GM23338 (cell line): ENCODE data around the gene STRA8. TPM values are rescaled to one million over a fixed set of nuclear protein-coding genes. Genes with fewer than 3 reads are reported as not detected.

ENCODE experiments used
- ATAC-seq: fragments of 200-7000 bp; cut with Tn5 transposase; 3 replicates; pipeline ENCODE4 v1.9.1; 2020
- DNase-seq: peaks from one replicate; pipeline ENCODE4 v3.0.0-alpha.2; 2015; ENCODE audit warnings: low spot score
- H2AFZ ChIP-seq: fragments of 200-600 bp; sonication (generic); 2 replicates; pipeline ENCODE4 v1.8.0; 2016; ENCODE audit warnings: antibody characterized with exemption, mild to moderate bottlenecking, moderate library complexity
- H3F3A ChIP-seq: fragments of 200-600 bp; sonication (generic); replicated peaks from 2 replicates; pipeline ENCODE4 v1.8.0; 2017; ENCODE audit warnings: antibody characterized with exemption, mixed run types, low read depth
- H3K27ac ChIP-seq: fragments of 200-600 bp; sonication (generic); 2 replicates; pipeline ENCODE4 v1.6.1; 2016; ENCODE audit warnings: low read depth
- H3K27me3 ChIP-seq: fragments of 200-600 bp; sonication (generic); 2 replicates; pipeline ENCODE4 v1.8.0; 2016; ENCODE audit warnings: mild to moderate bottlenecking, mixed run types, moderate library complexity; ENCODE audit not compliant: insufficient read depth
- H3K36me3 ChIP-seq: fragments of 200-600 bp; sonication (generic); 2 replicates; pipeline ENCODE4 v1.8.0; 2016; ENCODE audit warnings: mild to moderate bottlenecking; ENCODE audit not compliant: insufficient read depth
- H3K4me1 ChIP-seq: fragments of 200-600 bp; sonication (generic); 2 replicates; pipeline ENCODE4 v1.8.0; 2016; ENCODE audit warnings: mild to moderate bottlenecking, moderate library complexity; ENCODE audit not compliant: insufficient read depth
- H3K4me2 ChIP-seq: fragments of 200-600 bp; sonication (generic); 2 replicates; pipeline ENCODE4 v1.7.1; 2017; ENCODE audit warnings: mixed run types
- H3K4me3 ChIP-seq: fragments of 200-600 bp; sonication (generic); 2 replicates; pipeline ENCODE4 v1.6.1; 2016; ENCODE audit warnings: mixed run types
- H3K79me2 ChIP-seq: fragments of 200-600 bp; sonication (generic); replicated peaks from 2 replicates; pipeline ENCODE4 v1.8.0; 2017; ENCODE audit warnings: mild to moderate bottlenecking; ENCODE audit not compliant: insufficient read depth
- H3K9me2 ChIP-seq: fragments of 200-600 bp; sonication (generic); 2 replicates; pipeline ENCODE4 v1.8.0; 2017; ENCODE audit not compliant: insufficient read depth
- H4K20me1 ChIP-seq: fragments of 200-600 bp; sonication (generic); replicated peaks from 2 replicates; pipeline ENCODE4 v1.8.0; 2017; ENCODE audit warnings: mild to moderate bottlenecking; ENCODE audit not compliant: insufficient read depth
- H3K27ac Mint-ChIP-seq: 2 replicates; pipeline ENCODE4 v1.8.0; 2020; ENCODE audit warnings: inconsistent platforms, mild to moderate bottlenecking, moderate library complexity, mixed read lengths
- H3K27me3 Mint-ChIP-seq: 3 replicates; pipeline ENCODE4 v1.8.0; 2022; ENCODE audit warnings: low read depth, mild to moderate bottlenecking, moderate library complexity, mixed read lengths, inconsistent platforms; ENCODE audit not compliant: insufficient read depth, poor library complexity
- H3K36me3 Mint-ChIP-seq: 3 replicates; pipeline ENCODE4 v1.8.0; 2021; ENCODE audit warnings: low read depth, mild to moderate bottlenecking, inconsistent platforms, moderate library complexity, mixed read lengths
- H3K4me1 Mint-ChIP-seq: 3 replicates; pipeline ENCODE4 v1.8.0; 2020; ENCODE audit warnings: mild to moderate bottlenecking, inconsistent platforms, mixed read lengths
- H3K4me3 Mint-ChIP-seq: 3 replicates; pipeline ENCODE4 v1.8.0; 2021; ENCODE audit warnings: moderate library complexity, mild to moderate bottlenecking, inconsistent platforms, mixed read lengths
- H3K9me3 Mint-ChIP-seq: 3 replicates; pipeline ENCODE4 v1.8.0; 2020; ENCODE audit warnings: moderate library complexity, mild to moderate bottlenecking, inconsistent platforms, mixed read lengths
- CREB1 ChIP-seq: fragments of 250-450 bp; sonication (Bioruptor Pico); IDR thresholded peaks from 2 replicates; pipeline ENCODE4 v1.5.0; 2020; ENCODE audit warnings: low read depth, mild to moderate bottlenecking, moderate library complexity
- EZH2 ChIP-seq: fragments of 200-600 bp; sonication (generic); IDR thresholded peaks from one replicate; pipeline ENCODE4 v1.8.0; 2017; ENCODE audit warnings: antibody characterized with exemption, mild to moderate bottlenecking, low read depth; ENCODE audit not compliant: unreplicated experiment
- EZH2phosphoT487 ChIP-seq: fragments of 200-600 bp; sonication (generic); IDR thresholded peaks from one replicate; pipeline ENCODE4 v1.8.1; 2018; ENCODE audit warnings: antibody characterized with exemption; ENCODE audit not compliant: unreplicated experiment
- JUNB ChIP-seq: IDR thresholded peaks from one replicate; pipeline ENCODE4 v1.6.1; 2016; ENCODE audit warnings: antibody characterized with exemption; ENCODE audit not compliant: unreplicated experiment
- NANOG ChIP-seq: IDR thresholded peaks from 2 replicates; pipeline ENCODE4 v1.6.1; 2016; ENCODE audit warnings: antibody characterized with exemption, borderline replicate concordance
- POLR2AphosphoS5 ChIP-seq: IDR thresholded peaks from 2 replicates; pipeline ENCODE4 v1.6.1; 2016; ENCODE audit warnings: antibody characterized with exemption, low read depth
- STAT1 ChIP-seq: IDR thresholded peaks from one replicate; pipeline ENCODE4 v1.6.1; 2016; ENCODE audit warnings: antibody characterized with exemption; ENCODE audit not compliant: unreplicated experiment
- ZNF114 ChIP-seq: fragments of 250-450 bp; sonication (Bioruptor Pico); IDR thresholded peaks from 2 replicates; pipeline ENCODE4 v1.5.0; 2020; ENCODE audit warnings: mild to moderate bottlenecking, moderate library complexity
- ZNF331 ChIP-seq: fragments of 250-450 bp; sonication (Bioruptor Pico); IDR thresholded peaks from 2 replicates; pipeline ENCODE4 v1.5.0; 2020; ENCODE audit warnings: low read depth, mild to moderate bottlenecking, moderate library complexity
- polyA plus RNA-seq: library from polyadenylated mRNA; unstranded; fragments of >200 nt; fragmentation: Nextera tagmentation; extraction: Ambion mirVana; gene quantifications from 2 replicates; pipeline ENCODE4 v1.2.1, GENCODE V29; 2016
- total RNA-seq: library from RNA; depleted of rRNA; stranded (reverse); fragments of >200 nt; shearing (Covaris generic); gene quantifications from 2 replicates; pipeline ENCODE4 v1.2.3, GENCODE V29; 2014
- TF ChIP-seq, protein P1 (sequence below), 2 experiments: fragments of 200-600 bp in 1 of 2; sonication (generic) in 1 of 2; conservative IDR thresholded peaks; 2 replicates each; pipeline versions ENCODE4 v1.5.1 to v1.6.1; 2016 to 2017; ENCODE audit warnings: antibody characterized with exemption in 2 of 2, low read depth in 2 of 2, mild to moderate bottlenecking in 2 of 2, moderate library complexity in 1 of 2
- TF ChIP-seq, protein P2 (sequence below): fragments of 250-450 bp; sonication (Bioruptor Pico); IDR thresholded peaks from 2 replicates; pipeline ENCODE4 v1.5.0; 2020; ENCODE audit warnings: mild to moderate bottlenecking, moderate library complexity
- TF ChIP-seq, protein P3 (sequence below): IDR thresholded peaks from 2 replicates; pipeline ENCODE4 v1.6.1; 2016; ENCODE audit warnings: antibody characterized with exemption

The STRA8 gene
- total and polyA plus RNA-seq, 2 experiments from 2014 or later: not detected

DNA sequence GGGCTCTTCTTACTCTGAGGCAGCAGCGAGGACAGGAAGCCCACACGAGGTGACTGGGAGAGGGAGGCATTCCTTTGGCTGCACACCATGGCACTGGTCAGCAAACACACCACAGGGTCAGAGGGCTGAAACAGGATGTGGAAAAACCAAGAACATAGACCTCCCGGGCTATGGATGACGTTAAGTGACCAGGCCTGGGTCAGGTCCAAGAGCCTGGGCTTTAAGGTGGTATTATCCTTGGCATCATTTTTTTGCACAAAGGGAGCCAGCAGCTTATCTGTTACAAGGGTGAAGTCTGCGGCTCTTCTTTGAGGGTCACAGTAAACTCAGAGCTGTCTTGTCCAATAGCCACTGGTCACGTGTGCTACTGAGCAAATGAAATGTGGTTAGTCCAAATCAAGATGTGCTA lies 29.3 kb upstream of the STRA8 start:
- peaks cover 5% of the 10 kb centered on the region; the same call in 2 of the 3 replicates for H3K36me3 Mint-ChIP-seq
- H3K4me1 Mint-ChIP-seq: peaks cover 19% of the 10 kb centered on the region
- no peak overlapping the region for H3K4me3 Mint-ChIP-seq
- no peaks in the 10 kb centered on the region for H4K20me1 ChIP-seq
- H3K4me1 ChIP-seq: peaks cover 7% of the 10 kb centered on the region; the same call in 1 of the 2 replicates
- no peaks in the 10 kb centered on the region for H3K27me3 ChIP-seq
- no peaks in the 10 kb centered on the region for H3K9me3 Mint-ChIP-seq
- no peaks in the 10 kb centered on the region for H3K9me2 ChIP-seq
- DNase-seq: no peak
- ATAC-seq: no peak
- no peak overlapping the region for H3K27ac Mint-ChIP-seq
- H3K27ac ChIP-seq: no peak overlapping the region
- no peaks in the 10 kb centered on the region for H3K36me3 ChIP-seq
- H3F3A ChIP-seq: no peaks in the 10 kb centered on the region
- no peak overlapping the region for H3K4me3 ChIP-seq
- no peak overlapping the region for H2AFZ ChIP-seq
- H3K27me3 Mint-ChIP-seq: peaks cover 2% of the 10 kb centered on the region
- H3K79me2 ChIP-seq: no peaks in the 10 kb centered on the region
- H3K4me2 ChIP-seq: no peak overlapping the region
- TF ChIP-seq NANOG: no peak
- TF ChIP-seq JUNB: no peak
- no peak for TF ChIP-seq CREB1 (CRISPR knock-in tag)
- TF ChIP-seq ZNF114 (CRISPR knock-in tag): no peak
- TF ChIP-seq ZNF331: no peak
- TF ChIP-seq EZH2: no peak

DNA sequence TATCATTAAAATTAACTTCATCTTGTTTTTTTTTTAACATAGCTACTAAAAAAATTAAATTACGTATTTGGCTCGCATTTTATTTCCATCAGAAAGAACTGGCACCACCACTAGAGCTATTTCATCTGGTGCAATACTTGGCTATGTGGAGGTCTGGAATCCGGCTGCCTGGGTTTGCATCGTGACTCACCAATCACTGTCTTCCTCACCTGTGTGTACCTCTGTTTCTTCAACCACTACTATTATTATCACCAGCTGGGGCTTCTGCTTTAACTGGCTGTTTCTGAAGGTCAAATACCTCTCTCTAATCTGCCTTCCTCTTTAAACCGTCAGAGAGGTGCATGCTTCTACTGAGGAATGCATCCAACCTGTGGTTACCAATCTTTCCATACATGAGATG lies 28.8 kb upstream of the STRA8 start:
- Mint-ChIP-seq H3K4me3 (no peak overlapping the region), H3K36me3 (peaks cover 5% of the 10 kb centered on the region; the same call in 2 of the 3 replicates), H3K9me3 (no peaks in the 10 kb centered on the region), H3K4me1 (peaks cover 14% of the 10 kb centered on the region), H3K27ac (no peak overlapping the region), H3K27me3 (peaks cover 2% of the 10 kb centered on the region)
- Histone ChIP-seq H3K4me2 (no peak overlapping the region), H3K79me2 (no peaks in the 10 kb centered on the region), H3K36me3 (no peaks in the 10 kb centered on the region), H3K4me1 (peaks cover 2% of the 10 kb centered on the region; the same call in 1 of the 2 replicates), H2AFZ (no peak overlapping the region), H3F3A (no peaks in the 10 kb centered on the region), H3K27ac (no peak overlapping the region), H3K27me3 (no peaks in the 10 kb centered on the region), H3K4me3 (no peak overlapping the region), H4K20me1 (no peaks in the 10 kb centered on the region), H3K9me2 (no peaks in the 10 kb centered on the region)
- DNase-seq (no peak), ATAC-seq (no peak)
- TF ChIP-seq, protein P1, sequence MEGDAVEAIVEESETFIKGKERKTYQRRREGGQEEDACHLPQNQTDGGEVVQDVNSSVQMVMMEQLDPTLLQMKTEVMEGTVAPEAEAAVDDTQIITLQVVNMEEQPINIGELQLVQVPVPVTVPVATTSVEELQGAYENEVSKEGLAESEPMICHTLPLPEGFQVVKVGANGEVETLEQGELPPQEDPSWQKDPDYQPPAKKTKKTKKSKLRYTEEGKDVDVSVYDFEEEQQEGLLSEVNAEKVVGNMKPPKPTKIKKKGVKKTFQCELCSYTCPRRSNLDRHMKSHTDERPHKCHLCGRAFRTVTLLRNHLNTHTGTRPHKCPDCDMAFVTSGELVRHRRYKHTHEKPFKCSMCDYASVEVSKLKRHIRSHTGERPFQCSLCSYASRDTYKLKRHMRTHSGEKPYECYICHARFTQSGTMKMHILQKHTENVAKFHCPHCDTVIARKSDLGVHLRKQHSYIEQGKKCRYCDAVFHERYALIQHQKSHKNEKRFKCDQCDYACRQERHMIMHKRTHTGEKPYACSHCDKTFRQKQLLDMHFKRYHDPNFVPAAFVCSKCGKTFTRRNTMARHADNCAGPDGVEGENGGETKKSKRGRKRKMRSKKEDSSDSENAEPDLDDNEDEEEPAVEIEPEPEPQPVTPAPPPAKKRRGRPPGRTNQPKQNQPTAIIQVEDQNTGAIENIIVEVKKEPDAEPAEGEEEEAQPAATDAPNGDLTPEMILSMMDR (conservative IDR thresholded peaks at IDR 0.05; ENCODE audit: low read depth in 2 of 2): no peak
- TF ChIP-seq JUNB: no peak
- no peak for TF ChIP-seq ZNF114 (CRISPR knock-in tag)
- TF ChIP-seq, protein P2, sequence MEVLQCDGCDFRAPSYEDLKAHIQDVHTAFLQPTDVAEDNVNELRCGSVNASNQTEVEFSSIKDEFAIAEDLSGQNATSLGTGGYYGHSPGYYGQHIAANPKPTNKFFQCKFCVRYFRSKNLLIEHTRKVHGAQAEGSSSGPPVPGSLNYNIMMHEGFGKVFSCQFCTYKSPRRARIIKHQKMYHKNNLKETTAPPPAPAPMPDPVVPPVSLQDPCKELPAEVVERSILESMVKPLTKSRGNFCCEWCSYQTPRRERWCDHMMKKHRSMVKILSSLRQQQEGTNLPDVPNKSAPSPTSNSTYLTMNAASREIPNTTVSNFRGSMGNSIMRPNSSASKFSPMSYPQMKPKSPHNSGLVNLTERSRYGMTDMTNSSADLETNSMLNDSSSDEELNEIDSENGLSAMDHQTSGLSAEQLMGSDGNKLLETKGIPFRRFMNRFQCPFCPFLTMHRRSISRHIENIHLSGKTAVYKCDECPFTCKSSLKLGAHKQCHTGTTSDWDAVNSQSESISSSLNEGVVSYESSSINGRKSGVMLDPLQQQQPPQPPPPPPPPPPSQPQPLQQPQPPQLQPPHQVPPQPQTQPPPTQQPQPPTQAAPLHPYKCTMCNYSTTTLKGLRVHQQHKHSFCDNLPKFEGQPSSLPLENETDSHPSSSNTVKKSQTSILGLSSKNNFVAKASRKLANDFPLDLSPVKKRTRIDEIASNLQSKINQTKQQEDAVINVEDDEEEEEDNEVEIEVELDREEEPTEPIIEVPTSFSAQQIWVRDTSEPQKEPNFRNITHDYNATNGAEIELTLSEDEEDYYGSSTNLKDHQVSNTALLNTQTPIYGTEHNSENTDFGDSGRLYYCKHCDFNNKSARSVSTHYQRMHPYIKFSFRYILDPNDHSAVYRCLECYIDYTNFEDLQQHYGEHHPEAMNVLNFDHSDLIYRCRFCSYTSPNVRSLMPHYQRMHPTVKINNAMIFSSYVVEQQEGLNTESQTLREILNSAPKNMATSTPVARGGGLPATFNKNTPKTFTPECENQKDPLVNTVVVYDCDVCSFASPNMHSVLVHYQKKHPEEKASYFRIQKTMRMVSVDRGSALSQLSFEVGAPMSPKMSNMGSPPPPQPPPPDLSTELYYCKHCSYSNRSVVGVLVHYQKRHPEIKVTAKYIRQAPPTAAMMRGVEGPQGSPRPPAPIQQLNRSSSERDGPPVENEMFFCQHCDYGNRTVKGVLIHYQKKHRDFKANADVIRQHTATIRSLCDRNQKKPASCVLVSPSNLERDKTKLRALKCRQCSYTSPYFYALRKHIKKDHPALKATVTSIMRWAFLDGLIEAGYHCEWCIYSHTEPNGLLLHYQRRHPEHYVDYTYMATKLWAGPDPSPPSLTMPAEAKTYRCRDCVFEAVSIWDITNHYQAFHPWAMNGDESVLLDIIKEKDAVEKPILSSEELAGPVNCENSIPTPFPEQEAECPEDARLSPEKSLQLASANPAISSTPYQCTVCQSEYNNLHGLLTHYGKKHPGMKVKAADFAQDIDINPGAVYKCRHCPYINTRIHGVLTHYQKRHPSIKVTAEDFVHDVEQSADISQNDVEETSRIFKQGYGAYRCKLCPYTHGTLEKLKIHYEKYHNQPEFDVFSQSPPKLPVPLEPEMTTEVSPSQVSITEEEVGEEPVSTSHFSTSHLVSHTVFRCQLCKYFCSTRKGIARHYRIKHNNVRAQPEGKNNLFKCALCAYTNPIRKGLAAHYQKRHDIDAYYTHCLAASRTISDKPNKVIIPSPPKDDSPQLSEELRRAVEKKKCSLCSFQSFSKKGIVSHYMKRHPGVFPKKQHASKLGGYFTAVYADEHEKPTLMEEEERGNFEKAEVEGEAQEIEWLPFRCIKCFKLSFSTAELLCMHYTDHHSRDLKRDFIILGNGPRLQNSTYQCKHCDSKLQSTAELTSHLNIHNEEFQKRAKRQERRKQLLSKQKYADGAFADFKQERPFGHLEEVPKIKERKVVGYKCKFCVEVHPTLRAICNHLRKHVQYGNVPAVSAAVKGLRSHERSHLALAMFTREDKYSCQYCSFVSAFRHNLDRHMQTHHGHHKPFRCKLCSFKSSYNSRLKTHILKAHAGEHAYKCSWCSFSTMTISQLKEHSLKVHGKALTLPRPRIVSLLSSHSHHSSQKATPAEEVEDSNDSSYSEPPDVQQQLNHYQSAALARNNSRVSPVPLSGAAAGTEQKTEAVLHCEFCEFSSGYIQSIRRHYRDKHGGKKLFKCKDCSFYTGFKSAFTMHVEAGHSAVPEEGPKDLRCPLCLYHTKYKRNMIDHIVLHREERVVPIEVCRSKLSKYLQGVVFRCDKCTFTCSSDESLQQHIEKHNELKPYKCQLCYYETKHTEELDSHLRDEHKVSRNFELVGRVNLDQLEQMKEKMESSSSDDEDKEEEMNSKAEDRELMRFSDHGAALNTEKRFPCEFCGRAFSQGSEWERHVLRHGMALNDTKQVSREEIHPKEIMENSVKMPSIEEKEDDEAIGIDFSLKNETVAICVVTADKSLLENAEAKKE: no peak
- TF ChIP-seq, protein P3, sequence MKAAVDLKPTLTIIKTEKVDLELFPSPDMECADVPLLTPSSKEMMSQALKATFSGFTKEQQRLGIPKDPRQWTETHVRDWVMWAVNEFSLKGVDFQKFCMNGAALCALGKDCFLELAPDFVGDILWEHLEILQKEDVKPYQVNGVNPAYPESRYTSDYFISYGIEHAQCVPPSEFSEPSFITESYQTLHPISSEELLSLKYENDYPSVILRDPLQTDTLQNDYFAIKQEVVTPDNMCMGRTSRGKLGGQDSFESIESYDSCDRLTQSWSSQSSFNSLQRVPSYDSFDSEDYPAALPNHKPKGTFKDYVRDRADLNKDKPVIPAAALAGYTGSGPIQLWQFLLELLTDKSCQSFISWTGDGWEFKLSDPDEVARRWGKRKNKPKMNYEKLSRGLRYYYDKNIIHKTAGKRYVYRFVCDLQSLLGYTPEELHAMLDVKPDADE: no peak
- no peak for TF ChIP-seq EZH2
- no peak for TF ChIP-seq CREB1 (CRISPR knock-in tag)
- TF ChIP-seq EZH2phosphoT487: no peak
- no peak for TF ChIP-seq ZNF331
- no peak for TF ChIP-seq STAT1
- TF ChIP-seq NANOG: no peak
- no peak for TF ChIP-seq POLR2AphosphoS5
